Activated CD8-positive, alpha-beta memory T cell treated with anti-CD3 and anti-CD28 coated beads for 24 hours (primary cell): Measurements from ENCODE around the gene SELPLG.
A peak's percentile ranks its signal among the peaks of the same experiment; 100 is the strongest.
"Not testable (repeated sequence)": the region's sequence is repeated elsewhere in the genome, so short reads cannot be mapped to it uniquely, and the experiment has no call there.

Source experiments
- DNase-seq: peaks from one replicate; pipeline ENCODE4 v3.0.0-alpha.2; 2020

The SELPLG gene

DNA sequence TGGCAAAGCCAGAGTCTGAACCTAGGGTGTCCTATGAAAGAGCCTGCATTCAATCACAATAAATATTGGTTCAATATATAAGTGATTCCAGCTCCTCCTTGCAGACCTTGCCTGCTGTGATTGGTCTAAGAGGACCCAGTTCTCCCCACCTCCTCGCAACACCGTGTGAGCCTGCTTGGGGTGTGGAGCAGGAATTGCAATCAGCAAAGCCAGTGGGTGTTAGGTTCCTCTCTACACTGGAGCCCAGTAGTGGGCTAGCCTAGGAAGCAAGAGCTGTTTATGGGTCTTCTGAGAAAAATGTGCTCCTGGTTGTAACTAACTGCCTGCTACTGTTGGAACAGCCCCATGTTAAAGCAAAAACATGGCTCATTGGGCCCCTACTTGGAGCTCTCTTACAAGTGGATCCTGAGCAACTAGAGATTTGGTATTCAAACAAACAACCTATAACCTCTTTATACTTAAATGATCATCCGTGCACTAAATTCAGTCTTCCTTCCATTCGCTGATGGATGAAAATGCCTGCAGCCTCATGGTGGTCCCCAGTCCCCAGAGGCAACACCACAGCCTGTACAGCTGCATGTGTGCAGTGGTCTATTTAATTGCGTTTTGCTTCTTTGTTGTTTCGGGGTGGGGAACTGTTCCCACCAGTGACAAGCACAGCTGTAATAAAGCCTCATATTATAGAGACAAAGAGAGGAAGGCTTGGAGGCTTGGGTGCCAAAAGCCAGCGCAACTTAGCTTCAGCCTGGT, 3.7 kb upstream of the SELPLG start:
- DNase-seq = no peak

DNA sequence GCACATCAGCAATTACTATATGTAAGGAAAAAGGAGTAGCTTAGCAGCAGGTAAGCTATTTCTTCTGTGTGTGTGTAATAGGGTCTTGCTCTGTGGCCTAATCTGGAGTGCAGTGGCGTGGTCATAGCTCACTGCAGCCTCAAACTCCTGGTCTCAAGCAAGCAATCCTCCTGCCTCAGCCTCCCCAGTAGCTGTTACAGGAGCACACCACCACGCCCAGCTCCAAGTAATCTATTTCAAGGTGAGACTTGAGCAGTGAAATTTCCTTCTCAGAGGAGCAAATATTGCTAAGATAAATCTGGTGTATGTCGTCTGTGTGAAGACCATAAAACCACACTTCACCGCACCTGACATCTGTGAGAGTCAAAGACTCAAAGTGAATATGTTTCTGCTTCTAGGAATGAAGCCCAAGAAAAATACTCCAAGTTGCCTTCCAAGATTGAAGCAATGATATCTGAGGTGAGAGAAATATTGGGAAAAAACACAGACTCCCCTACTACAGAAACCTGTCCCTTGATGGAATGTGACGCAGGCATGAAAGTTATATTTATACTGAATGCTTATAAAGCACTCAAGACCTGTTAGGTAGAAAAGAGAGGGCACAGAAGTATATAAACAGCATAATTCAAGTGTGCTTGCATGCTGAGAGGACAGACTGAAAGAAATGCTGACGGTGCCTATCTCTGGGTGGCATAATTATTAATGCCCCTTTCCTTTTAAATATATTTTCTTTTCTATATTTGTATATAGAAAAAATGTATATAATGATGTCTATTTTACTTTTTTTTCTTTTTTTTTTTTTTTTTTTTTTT, 2.5 kb upstream of the SELPLG start:
- DNase-seq = no peak

DNA sequence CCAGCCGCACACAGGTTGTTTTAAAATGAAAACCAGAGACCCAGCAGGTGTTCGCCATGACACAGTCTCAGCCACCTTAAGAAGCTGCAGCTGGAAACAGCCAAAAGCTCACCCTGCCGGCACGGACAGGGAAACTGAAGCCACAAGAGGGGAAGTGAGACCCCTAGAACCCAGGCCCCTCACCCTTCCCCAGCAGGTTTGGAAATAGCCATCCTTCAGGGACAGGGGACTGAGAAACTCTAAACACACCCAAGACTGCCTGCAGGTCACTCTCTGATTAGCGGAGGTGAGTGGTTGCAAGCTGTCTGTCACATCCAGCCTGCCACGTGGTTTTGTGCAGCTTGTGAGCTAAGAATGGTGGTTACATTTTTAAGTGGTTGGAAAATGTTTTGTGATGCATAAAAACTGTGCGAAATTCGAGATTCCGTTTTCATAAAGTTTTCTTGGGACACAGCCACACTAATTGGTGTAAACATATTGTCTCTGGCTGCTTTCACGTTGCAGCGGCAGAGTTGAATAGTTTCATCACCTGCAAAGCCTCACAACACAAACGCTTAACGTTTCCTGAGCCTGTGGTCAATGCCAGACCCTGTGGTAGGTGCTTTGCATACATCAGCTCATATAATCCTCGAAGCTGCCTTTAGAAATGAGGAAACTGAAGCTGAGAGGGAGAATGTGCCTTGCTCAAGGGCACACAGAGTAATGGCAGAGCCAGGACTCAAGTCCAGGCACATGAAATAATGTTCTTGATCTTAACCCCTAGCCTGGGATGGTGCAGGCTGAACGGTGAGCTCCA, 1.7 kb upstream of the SELPLG start:
- peak; percentile 83 for DNase-seq

DNA sequence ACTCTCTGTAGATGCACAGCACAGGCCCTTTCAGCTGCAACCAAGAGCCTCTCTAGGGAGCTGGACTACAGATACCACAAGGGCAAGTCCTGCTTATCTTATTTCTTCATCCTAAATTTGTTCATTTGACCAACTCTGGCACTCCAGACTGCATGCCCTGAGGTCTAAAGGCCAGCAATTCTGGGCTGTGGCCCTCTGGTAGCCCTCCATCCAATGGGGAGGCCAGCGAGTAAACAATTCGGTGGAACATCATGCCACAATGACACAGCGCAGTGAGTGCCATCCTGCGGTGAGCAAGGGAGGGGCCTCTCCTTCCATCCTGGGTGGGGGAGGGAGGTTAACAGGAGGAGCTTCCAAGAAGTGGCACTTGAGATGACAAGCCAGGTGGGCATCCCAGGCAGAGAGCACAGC, 652 bp upstream of the SELPLG start:
- peak; percentile 74 for DNase-seq

DNA sequence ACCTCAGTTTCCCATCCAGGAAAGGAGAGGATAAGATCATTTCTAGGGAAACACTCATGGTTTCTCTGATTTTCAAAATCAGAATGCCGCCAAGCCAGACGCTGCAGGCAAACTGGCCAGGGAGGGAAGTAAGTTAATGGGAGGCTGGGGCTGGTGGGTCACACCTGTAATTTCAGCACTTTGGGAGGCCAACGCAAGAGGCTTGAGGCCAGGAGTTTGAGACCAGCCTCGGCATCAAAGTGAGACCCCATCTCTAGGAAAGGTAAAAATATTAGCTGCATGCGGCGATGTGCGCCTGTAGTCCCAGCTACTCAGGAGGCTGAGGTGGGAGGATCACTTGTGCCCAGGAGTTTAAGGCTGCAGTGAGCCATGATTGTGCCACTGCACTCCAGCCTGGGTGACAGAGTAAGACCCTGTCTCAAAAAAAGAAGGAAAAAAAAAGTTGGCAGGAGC, 587 bp downstream of the SELPLG start:
- DNase-seq = no peak

DNA sequence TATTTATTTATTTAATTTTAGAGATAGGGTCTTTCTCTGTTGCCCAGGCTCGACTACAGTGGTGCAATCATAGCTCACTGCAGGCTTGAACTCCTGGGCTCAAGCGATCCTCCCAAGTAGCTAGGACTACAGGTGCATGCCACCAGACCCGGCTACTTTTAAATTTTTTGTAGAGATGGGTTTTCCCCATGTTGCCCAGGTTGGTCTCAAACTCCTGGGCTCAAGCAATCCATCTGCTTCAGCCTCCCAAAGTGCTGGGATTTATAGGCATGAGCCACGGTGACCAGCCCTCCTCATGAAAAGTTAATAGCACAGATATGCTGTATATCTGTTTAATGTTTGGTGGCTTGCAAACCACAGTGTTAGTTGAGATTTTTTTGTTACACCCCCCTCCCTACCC, 2.4 kb downstream of the SELPLG start:
- DNase-seq = not testable (repeated sequence)

DNA sequence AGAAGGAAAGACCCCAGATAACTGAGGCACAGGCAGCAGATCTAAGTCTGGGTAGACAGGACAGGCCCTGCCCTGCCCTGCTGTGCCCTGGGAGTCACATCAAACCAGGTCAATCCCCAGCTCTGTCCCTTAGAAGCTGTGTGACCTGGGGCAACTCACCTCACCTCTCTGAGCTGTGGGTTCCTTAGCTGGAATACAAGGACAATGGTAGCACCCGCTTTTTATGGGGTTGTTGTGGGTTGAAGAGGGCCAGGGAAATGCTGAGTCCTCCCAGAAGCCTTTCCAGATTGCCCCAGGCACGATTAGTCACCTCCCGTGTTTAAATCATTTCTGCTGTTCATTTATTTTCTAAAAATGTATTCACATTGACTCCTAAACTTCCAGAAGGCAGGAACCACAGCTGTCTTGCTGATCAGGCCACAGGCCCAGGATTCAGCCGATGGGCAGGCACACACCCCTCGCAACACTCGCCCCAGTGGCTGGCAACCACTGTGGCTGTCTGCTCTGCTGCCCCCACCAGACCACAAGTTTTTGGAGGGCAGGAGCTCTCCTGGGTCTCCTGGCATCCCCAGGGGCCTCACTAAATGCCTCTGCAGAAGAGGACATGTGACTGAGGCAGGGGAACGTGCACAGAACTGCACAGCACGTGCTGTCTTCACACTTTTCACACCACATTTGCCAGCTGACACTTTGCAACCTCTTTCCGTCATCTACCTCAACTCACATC, 3.0 kb downstream of the SELPLG start:
- DNase-seq = no peak

DNA sequence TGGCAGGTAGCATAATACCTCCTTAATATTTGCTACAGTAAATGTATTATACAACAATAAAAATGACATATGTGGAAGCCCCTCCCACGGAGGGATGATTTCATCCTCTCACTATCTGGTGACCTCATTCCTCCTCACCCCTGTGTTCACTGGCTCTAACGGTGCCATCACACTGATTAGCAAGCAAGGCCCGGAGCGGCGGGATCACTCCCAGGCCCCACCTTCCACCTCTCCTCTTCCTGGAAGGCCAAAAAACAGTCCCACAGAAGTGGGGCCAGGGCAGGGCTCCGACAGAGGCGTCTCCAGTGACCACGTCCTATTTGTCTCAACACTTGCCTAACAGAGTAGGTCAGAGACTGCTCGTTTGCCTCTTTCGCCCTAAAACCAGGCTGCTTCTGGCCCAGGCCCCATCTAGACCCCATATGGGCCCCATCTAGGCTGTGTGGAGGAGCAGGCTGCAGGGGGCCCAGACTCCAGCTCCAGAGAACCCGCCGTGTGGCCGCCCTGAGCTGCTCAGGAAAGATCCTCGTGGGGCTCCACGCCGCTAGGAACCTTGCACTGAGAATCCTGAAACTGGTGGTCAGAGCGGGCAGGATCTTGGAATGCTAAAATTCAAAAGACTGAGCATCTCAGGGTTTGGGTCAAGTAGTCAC, 3.7 kb downstream of the SELPLG start:
- peak; percentile 85 for DNase-seq

DNA sequence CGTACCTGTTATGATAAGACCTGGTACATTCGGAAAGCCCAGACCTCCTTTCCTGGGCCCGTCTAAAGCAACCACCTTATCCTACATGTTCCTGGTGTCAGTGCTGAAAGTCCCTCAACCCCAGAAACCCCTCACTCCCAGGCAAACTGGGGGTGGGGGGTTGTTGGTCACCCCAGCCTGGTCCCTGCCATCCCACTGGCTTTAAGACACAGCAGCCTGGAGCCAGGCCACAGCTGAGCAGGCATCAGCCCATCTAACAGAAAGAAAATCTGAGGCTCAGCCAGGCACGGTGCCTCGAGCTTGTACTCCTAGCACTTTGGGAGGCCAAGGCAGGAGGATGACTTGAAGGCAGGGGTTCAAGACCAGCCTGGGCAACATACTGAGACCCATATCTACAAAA, 4.5 kb downstream of the SELPLG start:
- no peak for DNase-seq

DNA sequence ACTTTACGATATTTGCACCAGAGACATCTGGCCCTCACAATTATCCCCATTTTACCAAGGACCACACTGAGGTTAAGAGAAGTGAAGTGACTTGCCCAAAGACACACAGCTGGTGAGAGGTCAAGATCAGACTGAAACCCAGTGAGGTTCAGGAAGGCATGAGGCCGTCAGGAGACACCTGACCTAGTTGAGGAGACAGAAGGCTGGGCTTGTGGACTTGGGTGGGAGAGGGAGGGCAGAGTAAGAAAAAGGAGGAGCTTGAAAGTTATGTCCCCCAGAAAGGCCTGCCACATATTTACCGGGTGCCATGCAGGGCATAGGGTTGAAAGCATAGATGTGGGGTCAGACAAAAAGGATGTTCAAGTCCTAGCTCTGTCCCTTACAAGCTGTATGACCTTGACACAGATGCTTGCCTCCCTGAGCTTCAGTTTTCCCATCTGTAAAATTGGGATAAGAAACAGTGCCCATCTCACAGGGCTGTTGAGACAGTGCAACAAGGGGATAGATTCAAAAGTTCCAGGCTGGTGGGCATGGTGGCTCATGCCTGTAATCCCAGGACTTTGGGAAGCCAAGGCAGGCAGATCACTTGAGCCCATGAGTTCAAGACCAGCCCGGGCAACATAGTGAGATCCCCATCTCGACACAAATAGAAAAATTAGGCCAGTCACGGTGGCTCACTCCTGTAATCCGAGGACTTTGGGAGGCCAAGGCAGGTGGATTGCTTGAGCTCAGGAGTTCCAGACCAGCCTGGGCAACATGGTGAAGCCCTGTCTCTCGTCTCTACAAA, 6.4 kb downstream of the SELPLG start:
- no peak for DNase-seq

DNA sequence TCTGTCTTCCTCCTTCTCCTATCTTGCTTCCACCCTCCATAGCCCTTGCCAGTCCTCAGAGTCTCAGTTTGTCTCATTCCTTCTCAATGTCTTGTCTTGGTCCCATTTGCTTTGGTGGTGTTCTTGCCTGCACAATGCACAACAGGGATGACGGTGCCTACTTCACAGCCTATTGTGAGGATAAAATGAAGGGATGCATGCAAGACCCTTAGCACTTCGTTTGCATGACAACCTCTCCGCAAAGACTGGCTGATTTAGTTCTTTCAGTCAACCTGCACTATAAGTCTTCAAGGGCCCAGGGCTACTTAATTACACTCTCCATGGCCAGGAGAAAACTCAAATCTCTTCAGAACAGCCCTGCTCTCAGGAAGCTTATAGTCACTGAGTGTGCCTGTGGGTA, 8.5 kb downstream of the SELPLG start:
- no peak for DNase-seq

DNA sequence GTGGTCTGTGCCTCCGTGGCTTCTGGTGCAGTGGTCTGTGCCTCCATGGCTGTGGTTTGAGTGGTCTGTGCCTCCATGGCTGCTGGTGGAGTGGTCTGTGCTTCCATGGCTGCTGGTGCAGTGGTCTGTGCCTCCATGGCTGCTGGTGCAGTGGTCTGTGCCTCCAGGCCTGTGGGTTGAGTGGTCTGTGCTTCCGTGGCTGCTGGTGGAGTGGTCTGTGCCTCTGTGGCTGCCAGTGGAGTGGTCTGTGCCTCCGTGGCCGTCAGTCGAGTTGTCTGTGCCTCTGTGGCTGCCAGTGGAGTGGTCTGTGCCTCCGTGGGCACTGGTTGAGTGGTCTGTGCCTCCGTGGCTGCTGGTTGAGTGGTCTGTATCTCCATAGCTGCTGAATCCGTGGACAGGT, 10.1 kb downstream of the SELPLG start:
- DNase-seq = no peak

DNA sequence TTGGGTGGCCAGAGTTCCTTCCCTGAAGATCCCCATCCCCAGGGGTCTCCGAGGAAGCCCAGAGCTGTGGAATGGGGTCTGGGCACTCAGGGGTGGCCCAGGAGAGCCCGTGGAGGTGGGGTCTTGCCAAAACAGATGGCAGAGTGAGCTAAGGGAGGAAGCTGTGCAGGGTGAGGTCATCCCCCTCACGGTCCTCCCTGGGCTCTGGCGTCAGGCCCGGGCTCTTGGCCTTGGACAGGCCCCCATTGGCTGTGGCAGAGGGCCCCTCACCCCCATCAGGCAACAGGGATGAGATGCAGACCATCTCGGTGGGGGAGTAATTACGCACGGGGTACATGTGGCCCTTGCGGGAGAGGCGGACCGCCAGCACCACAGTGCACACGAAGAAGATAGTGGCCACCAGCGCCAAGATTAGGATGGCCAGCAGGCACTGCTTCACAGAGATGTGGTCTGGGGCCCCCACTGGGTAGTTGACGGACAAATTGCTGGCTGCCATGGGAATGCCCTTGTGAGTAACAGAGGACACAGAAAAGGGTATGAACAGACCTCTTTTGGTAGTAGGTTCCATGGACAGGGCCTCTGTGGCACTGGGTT, 10.7 kb downstream of the SELPLG start:
- DNase-seq = no peak

DNA sequence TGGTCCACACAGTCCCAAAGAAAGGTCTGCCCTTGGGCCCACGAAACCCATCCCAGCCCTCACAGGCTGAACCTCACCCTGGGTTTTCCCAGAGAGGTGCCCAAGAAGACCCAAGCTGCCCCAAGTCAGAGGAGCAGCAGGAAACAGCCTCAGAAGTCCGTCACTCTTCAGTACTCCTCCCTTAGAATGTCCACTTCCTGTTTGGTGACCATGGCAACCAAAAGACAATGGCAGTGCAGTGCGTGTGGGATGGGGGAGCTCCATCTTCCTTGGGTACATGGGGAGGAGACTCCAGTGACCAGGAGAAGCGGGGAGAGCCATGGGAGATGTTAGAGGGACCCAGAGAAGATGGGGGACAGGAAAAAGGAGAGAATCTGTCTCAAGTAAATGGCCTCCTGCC, 11.3 kb downstream of the SELPLG start:
- DNase-seq = no peak

DNA sequence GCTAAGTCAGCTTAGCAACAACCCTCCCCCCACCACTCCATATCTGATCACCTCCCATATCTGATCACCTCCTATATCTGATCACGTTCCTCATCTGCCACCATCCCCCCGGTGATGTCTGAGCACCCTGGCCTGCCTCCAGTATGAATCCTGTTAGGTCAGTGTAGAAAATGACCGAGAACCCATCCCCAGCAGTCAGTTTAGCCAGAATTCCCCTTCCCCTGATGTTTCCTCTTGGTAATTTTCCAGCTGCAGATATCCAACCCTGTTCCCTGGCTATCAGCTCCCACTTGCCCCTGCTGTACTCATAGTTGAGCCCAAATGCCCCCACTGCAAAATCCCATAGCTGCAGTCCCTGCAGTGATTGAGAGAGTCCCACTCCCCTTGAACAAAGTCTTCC, 12.5 kb downstream of the SELPLG start:
- DNase-seq = no peak

DNA sequence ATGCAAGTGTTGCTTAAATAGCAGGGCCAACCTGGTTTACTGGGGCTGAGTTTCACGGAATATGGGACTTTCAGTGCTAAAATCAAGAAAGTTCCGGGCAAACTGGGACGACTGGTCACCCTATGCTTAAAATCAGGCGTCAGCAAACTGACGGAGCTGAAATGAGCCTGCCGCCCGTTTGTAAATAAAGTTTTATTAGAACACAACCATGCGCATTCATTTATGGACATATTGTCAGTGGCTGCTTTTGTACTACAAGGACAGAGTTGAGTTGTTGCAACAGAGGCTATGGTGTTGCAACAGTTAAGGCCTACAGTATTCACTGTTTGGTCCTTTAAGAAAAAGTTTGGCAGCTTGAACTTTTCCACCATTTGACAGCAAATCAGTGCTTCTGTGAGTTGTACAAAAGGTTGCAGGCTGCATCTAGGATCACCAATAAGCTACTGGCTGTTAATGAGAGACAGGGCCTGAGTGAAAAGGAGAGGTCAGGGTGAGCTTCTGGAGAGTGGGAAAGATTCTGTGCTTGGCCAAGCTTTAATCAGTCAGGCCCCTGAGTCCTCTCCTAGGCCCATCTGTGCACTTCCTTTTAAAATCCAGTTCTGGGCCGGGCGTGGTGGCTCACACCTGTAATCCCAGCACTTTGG, 13.3 kb downstream of the SELPLG start:
- no peak for DNase-seq

DNA sequence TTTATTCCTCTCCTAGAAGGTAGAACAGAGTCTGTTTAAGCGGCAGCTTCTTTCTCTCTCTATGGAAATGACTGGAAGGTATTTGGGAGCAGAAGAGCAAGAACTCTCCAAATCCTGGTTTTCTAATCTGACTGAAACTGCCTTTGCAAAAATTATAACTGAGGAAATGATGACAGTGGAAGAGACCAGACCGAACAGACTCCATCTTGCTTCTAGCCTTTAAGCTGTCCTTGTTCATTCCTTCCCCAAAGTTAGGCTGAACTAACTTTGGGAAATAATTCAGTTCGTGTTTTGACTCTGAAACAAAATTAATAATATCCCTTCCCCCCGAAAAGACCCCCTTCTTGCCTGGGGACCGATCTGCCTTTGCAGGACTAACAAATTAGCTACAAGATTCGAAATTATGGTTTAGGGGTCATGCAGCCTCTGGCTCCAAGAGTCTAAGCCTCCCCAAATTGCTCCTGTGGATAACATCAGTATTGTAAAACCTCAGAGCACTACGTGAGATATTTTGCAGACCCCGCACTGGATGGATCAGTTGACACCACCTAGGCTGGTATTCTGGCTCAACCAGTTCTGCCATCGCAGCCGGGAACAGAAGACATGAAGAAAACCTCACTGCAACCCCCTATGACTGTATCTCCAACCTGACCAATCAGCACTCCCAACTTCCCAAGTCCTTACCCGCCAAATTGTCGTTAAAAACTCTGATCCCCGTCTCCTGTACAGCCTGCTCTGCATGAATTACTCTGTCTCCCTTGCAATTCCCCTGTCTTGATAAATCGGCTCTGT, 14.1 kb downstream of the SELPLG start:
- no peak for DNase-seq

DNA sequence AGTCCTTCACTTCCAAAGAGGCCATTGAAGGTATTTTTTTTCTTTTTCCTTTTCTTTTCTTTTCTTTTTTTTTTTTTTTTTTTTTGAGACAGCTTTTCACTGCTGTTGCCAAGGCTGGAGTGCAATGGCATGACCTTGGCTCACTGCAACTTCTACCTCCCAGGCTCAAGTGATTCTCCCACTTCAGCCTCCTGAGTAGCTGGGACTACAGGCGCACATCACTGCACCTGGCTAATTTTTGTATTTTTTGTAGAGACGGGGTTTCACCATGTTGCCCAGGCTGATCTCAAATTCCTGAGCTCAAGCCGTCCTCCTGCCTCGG, 14.8 kb downstream of the SELPLG start:
- DNase-seq = not testable (repeated sequence)

DNA sequence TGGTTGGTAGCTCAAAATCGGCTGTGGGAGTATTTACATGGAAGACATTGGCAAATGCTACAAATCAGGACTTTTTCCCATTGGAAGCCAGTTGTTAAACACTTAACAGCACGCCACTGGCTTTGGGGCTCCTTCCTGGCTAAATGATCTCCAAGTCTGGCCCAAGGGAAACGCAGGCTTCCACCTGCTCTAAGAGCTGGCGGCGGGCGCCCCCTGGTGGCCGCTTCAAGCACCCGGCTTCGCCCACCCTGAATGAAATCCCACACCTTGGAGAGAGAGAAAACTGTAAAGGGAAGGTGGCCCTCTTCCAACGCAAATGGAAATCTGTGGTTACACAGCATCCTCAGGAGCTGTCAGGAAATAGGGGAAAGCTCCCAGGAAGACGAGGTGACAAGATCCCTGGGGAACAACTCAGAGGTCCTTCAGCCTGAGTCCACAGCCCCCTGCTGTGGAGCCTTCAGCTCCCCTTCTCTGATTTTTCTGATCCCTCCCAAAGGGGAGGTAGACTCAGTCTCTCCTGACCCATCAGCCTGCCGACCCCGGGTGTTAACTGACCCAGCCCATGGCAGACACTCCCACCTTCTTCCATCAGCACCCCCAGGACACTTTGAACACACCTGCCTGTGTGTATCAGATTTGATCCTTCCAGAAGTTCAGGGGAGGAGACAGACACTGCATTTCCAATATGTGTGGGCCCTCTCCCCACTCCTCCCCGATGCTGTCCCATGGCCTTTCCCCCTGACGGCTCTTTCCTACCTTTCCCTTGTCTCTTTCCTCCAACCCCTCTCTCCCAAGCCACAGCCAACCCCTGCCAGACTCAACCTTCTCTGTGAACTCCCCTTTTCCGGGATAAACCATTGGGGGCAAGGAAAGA, 15.4 kb downstream of the SELPLG start:
- peak; percentile 92 for DNase-seq
